Esophagus muscularis mucosa (tissue), 4 donors: ENCODE results near the gene FKBP9.

Experiments used
- EP300 ChIP-seq: sonication (generic); formaldehyde crosslinking; IDR thresholded peaks from one replicate; pipeline ENCODE4 v1.6.1; 2017; ENCODE audit warnings: antibody characterized with exemption
- POLR2A ChIP-seq: fragments of 450-650 bp; IDR thresholded peaks from one replicate; pipeline ENCODE4 v1.6.1; 2017; ENCODE audit warnings: antibody characterized with exemption, moderate library complexity, mild to moderate bottlenecking, low read depth
- POLR2AphosphoS5 ChIP-seq, 2 donors: sonication (generic); formaldehyde crosslinking; IDR thresholded peaks; one replicate each; pipeline ENCODE4 v1.6.1; 2017; ENCODE audit warnings: antibody characterized with exemption in 2 of 2
- TF ChIP-seq, protein P1 (sequence below), 3 experiments: fragments of 200-600 bp in 2 of 3; fragments of 450-650 bp in 1 of 3; sonication (generic) in 2 of 3; IDR thresholded peaks; one replicate each; pipeline ENCODE4 v1.5.1; 2017 to 2019; ENCODE audit warnings: antibody characterized with exemption in 3 of 3, mild to moderate bottlenecking in 2 of 3, moderate library complexity in 1 of 3

DNA sequence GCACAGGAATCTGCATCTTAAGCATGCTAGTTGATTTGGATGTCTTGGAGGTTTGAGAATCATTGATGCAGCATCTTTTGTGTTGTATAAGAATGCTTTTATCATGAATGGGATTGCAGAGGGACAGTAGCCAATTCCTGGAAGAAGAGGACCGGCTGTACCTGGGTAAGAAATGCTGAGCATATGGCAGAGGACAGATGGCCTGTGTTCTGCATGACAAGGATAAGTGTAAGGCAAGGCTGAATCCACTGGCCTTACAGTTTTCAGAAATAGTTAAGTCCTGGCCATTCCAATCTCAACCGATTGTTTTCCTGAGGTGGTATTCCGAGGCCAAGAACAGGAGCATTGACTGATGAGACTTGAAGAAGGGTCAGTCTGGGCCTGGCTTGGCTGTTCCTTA, 41.2 kb upstream of the FKBP9 start:
- TF ChIP-seq, protein P1, sequence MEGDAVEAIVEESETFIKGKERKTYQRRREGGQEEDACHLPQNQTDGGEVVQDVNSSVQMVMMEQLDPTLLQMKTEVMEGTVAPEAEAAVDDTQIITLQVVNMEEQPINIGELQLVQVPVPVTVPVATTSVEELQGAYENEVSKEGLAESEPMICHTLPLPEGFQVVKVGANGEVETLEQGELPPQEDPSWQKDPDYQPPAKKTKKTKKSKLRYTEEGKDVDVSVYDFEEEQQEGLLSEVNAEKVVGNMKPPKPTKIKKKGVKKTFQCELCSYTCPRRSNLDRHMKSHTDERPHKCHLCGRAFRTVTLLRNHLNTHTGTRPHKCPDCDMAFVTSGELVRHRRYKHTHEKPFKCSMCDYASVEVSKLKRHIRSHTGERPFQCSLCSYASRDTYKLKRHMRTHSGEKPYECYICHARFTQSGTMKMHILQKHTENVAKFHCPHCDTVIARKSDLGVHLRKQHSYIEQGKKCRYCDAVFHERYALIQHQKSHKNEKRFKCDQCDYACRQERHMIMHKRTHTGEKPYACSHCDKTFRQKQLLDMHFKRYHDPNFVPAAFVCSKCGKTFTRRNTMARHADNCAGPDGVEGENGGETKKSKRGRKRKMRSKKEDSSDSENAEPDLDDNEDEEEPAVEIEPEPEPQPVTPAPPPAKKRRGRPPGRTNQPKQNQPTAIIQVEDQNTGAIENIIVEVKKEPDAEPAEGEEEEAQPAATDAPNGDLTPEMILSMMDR (IDR thresholded peaks at IDR 0.05) = no peak
- TF ChIP-seq POLR2AphosphoS5 (IDR thresholded peaks at IDR 0.05) (no peak), POLR2A (no peak), EP300 (no peak)
